PC-3 (cell line): ENCODE data around the gene FAM131A.

Experiments
- EZH2 ChIP-seq: fragments of 300-600 bp; sonication (generic); IDR thresholded peaks from one replicate; pipeline ENCODE4 v1.6.1; 2017; ENCODE audit warnings: antibody characterized with exemption, mild to moderate bottlenecking, low read length; ENCODE audit not compliant: unreplicated experiment
- EZH2phosphoT487 ChIP-seq: fragments of 300-600 bp; sonication (generic); IDR thresholded peaks from 2 replicates; pipeline ENCODE4 v1.6.1; 2018; ENCODE audit warnings: mild to moderate bottlenecking, antibody characterized with exemption, low read length, borderline replicate concordance
- TF ChIP-seq, protein P1 (sequence below): fragments of 300-600 bp; sonication (generic); conservative IDR thresholded peaks from 2 replicates; pipeline ENCODE4 v1.5.1; 2017; ENCODE audit warnings: antibody characterized with exemption, low read depth, mild to moderate bottlenecking, low read length

DNA sequence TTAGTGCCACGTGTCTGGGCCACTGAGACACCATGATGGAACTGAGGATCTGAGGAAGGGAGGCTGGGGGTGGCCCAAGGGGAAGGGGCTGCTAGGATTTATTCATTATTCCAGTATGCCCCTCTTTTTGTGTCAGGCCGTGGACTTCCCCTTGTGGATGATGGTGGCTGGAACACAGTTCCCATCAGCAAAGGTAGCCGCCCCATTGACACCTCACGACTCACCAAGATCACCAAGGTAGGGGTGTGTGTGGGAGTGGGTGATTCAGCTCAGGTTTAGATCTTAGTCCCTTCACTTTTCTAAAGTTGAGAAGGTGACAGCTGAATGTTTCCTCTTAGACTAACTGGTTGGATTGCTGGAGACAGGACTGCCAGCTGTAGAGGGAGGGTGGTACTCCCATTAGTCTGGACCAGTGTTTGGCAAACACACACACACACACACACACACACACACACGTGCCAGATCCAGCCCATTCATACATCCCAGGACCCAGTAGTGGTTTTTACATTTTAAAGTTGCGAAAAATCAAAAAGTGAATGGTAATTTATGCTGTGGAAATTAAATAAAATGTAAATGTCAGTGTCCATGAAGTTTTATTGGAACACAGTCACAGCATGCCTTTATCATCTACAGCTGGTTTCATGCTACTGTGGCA lies 11.6 kb upstream of the FAM131A start:
- TF ChIP-seq, protein P1, sequence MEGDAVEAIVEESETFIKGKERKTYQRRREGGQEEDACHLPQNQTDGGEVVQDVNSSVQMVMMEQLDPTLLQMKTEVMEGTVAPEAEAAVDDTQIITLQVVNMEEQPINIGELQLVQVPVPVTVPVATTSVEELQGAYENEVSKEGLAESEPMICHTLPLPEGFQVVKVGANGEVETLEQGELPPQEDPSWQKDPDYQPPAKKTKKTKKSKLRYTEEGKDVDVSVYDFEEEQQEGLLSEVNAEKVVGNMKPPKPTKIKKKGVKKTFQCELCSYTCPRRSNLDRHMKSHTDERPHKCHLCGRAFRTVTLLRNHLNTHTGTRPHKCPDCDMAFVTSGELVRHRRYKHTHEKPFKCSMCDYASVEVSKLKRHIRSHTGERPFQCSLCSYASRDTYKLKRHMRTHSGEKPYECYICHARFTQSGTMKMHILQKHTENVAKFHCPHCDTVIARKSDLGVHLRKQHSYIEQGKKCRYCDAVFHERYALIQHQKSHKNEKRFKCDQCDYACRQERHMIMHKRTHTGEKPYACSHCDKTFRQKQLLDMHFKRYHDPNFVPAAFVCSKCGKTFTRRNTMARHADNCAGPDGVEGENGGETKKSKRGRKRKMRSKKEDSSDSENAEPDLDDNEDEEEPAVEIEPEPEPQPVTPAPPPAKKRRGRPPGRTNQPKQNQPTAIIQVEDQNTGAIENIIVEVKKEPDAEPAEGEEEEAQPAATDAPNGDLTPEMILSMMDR = no peak
- TF ChIP-seq EZH2phosphoT487 = no peak
- no peak for TF ChIP-seq EZH2
